Tibial nerve (tissue), 4 donors: ENCODE data around the gene PFN1.

ENCODE experiments used
- CTCF ChIP-seq, 5 experiments: fragments of 200-600 bp in 3 of 5; fragments of 450-650 bp in 2 of 5; sonication (generic) in 3 of 5; IDR thresholded peaks; one replicate each; pipeline ENCODE4 v1.5.1; 2016 to 2019; ENCODE audit warnings: antibody characterized with exemption in 5 of 5, mild to moderate bottlenecking in 3 of 5, moderate library complexity in 2 of 5
- EP300 ChIP-seq, 2 donors: sonication (generic); formaldehyde crosslinking; IDR thresholded peaks; one replicate each; pipeline ENCODE4 v1.6.1; 2017; ENCODE audit warnings: antibody characterized with exemption in 2 of 2, mild to moderate bottlenecking in 1 of 2

- TF ChIP-seq CTCF (IDR thresholded peaks at IDR 0.05) (no peak), EP300 (IDR thresholded peaks at IDR 0.05) (no peak)
Observed at GRCh38 chr17:4936436-4936835, 11.9 kb downstream of the PFN1 start.
